ENCODE results near the gene POU3F1. TPM values are rescaled to one million over a fixed set of nuclear protein-coding genes. Genes with fewer than 3 reads are reported as not detected.

Gene POU3F1
- 3.4 and 3.8 TPM in 2 replicates for total RNA-seq
- 0.21 TPM for total RNA-seq (2013)
- 0.45 and 0.63 TPM in 2 replicates for polyA plus RNA-seq
- polyA minus RNA-seq, result 1.1 and 1.3 TPM in 2 replicates

DNA sequence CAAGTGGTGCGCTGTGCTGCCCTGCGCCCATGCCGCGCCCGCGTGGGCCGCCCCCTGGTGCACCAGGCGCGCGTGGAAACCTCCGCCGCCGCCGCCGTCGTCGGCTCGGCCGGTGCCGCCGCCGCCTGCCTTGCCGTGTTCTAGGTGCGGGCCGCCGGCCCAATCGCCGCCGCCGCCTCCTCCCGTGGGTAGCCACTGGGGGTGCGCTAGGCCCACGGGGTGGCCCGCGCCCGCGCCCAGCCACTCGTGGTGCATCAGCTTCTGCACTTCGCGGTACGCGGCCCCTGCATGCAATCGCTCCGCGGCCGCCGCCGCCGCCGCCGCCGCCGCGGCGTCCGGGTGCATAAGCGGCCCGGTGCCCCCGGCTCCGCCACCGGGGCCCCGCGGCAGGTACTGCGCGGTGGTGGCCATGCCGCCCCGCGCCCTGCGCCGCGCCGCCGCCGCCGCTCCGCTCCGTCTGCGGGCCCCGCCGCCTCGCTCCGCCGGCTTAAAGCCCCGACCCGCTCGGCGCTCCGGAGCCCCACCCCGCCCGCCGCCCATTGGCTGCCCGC is at the start of gene POU3F1:
TSS of gene POU3F1 (minus strand) at position 461 of the 551 bp plus-strand sequence. CDS start at position 411, 50 bp downstream.
- Histone ChIP-seq H3K27me3 (replicated peaks in 1 of 4; ENCODE audit: control extremely low read depth in 1 of 4, control insufficient read depth in 3 of 4, insufficient read depth in 4 of 4, low read length in 3 of 4) (peaks cover 0 to 50% (median 36%) of the 10 kb centered on the region in 4 experiments), H3K4me3 (ENCODE audit: control extremely low read depth in 1 of 5, extremely low read depth in 1 of 5, insufficient read depth in 1 of 5, low read depth in 2 of 5, low read length in 4 of 5) (peak within 1 kb of the TSS in 4 of 5 experiments; percentile 43 to 68 (median 60)), H3K36me3 (replicated peaks in 1 of 2; ENCODE audit: control extremely low read depth in 1 of 2, control insufficient read depth in 1 of 2, extremely low read depth in 1 of 2, insufficient read depth in 2 of 2, low read length in 1 of 2) (no peaks in the 10 kb centered on the region), H4K20me1 (ENCODE audit: control insufficient read depth, insufficient read depth, low read length, poor library complexity, severe bottlenecking) (no peaks in the 10 kb centered on the region), H2AFZ (ENCODE audit: insufficient read depth, low read depth, low read length, poor library complexity, severe bottlenecking) (peak within 1 kb of the TSS; percentile 79), H3K9ac (ENCODE audit: low read length) (peak within 1 kb of the TSS; percentile 64), H3K27ac (ENCODE audit: low read length in 2 of 2) (no peak within 1 kb of the TSS), H3K79me2 (ENCODE audit: control insufficient read depth, insufficient read depth, low read length) (no peaks in the 10 kb centered on the region), H3K4me1 (ENCODE audit: control insufficient read depth in 2 of 2, insufficient read depth in 2 of 2, low read length in 2 of 2) (peaks cover 23 to 24% of the 10 kb centered on the region in 2 donors), H3K9me3 (ENCODE audit: control extremely low read depth in 1 of 3, control insufficient read depth in 2 of 3, insufficient read depth in 1 of 3, low read length in 2 of 3) (peaks cover 0 to 21% (median 0%) of the 10 kb centered on the region in 3 donors), H3K4me2 (replicated peaks; ENCODE audit: low read depth, low read length, poor library complexity, severe bottlenecking) (peak within 1 kb of the TSS; percentile 97)
- DNase-seq, result no peak
- peak within 1 kb of the TSS; percentile 90 for H3K4me3 Mint-ChIP-seq
- TF ChIP-seq, protein P1, sequence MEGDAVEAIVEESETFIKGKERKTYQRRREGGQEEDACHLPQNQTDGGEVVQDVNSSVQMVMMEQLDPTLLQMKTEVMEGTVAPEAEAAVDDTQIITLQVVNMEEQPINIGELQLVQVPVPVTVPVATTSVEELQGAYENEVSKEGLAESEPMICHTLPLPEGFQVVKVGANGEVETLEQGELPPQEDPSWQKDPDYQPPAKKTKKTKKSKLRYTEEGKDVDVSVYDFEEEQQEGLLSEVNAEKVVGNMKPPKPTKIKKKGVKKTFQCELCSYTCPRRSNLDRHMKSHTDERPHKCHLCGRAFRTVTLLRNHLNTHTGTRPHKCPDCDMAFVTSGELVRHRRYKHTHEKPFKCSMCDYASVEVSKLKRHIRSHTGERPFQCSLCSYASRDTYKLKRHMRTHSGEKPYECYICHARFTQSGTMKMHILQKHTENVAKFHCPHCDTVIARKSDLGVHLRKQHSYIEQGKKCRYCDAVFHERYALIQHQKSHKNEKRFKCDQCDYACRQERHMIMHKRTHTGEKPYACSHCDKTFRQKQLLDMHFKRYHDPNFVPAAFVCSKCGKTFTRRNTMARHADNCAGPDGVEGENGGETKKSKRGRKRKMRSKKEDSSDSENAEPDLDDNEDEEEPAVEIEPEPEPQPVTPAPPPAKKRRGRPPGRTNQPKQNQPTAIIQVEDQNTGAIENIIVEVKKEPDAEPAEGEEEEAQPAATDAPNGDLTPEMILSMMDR (IDR thresholded peaks at IDR 0.05), result no peak
- TF ChIP-seq EZH2 (IDR thresholded peaks at IDR 0.05; ENCODE audit: borderline replicate concordance, insufficient read depth, low read depth, low read length, poor library complexity, severe bottlenecking), result no peak
- intact Hi-C loops (cut with micrococcal nuclease), result loop anchor here (2.0 to 5.0 kb wide), 4 partner anchors 34 to 1446 kb away; partner anchors contain the start of genes BMP8A and UTP11
- H3K27me3 Mint-ChIP-seq, result peaks cover 31% of the 10 kb centered on the region
- CTCF ChIA-PET, result interaction anchor here (1.1 to 1.3 kb wide), 2 partner anchors 16 to 429 kb away, joined by 3 read pairs; no protein-coding TSS in a partner anchor
- H3K27ac Mint-ChIP-seq, result peak within 1 kb of the TSS; percentile 53
- WGBS (ENCODE audit: insufficient coverage), result under 1% methylated on average over 92 of the region's 92 CpGs
- POLR2A ChIA-PET, result interaction anchor here (0.7 kb wide), 1 partner anchor 429 kb away, joined by 5 read pairs; no protein-coding TSS in a partner anchor
- H3K4me1 Mint-ChIP-seq, result peaks cover 18% of the 10 kb centered on the region
- peak; percentile 9 for ATAC-seq (ENCODE audit: low read depth)
- H3K9me3 Mint-ChIP-seq (ENCODE audit: insufficient read depth), result no peaks in the 10 kb centered on the region

DNA sequence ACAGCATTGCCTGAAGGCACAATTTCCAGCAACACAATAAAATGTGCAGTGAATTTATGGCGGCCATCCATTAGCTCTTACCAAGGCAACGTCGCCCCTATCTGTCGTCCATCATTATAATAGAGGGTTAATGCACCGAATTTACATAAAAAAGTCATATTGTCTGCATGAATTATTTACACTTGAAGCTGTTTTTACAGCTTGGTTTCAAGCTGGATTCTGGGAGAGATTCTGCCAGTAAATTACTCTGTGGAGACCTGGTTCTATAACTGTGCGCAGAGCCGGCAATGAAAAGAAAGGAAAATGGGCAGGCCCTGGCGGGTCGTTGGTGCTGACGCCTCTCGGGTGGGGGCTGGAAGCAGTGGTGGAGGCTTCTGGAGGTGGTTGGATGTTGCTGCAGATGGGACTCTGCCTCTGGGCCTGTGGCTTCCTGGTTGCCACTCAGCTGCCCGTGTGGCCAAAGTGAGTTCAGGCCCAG is 48.9 kb upstream of the POU3F1 start:
- Histone ChIP-seq H2AFZ (ENCODE audit: insufficient read depth, low read depth, low read length, poor library complexity, severe bottlenecking) (no peak overlapping the region), H3K4me2 (replicated peaks; ENCODE audit: low read depth, low read length, poor library complexity, severe bottlenecking) (no peak overlapping the region), H3K4me3 (ENCODE audit: control extremely low read depth in 1 of 5, extremely low read depth in 1 of 5, insufficient read depth in 1 of 5, low read depth in 2 of 5, low read length in 4 of 5) (no peak overlapping the region), H3K79me2 (ENCODE audit: control insufficient read depth, insufficient read depth, low read length) (no peaks in the 10 kb centered on the region), H3K9ac (ENCODE audit: low read length) (no peak overlapping the region), H3K27me3 (replicated peaks in 1 of 4; ENCODE audit: control extremely low read depth in 1 of 4, control insufficient read depth in 3 of 4, insufficient read depth in 4 of 4, low read length in 3 of 4) (peaks cover 0 to 9% (median 2%) of the 10 kb centered on the region in 4 experiments), H3K4me1 (ENCODE audit: control insufficient read depth in 2 of 2, insufficient read depth in 2 of 2, low read length in 2 of 2) (no peaks in the 10 kb centered on the region), H3K36me3 (replicated peaks in 1 of 2; ENCODE audit: control extremely low read depth in 1 of 2, control insufficient read depth in 1 of 2, extremely low read depth in 1 of 2, insufficient read depth in 2 of 2, low read length in 1 of 2) (no peaks in the 10 kb centered on the region), H4K20me1 (ENCODE audit: control insufficient read depth, insufficient read depth, low read length, poor library complexity, severe bottlenecking) (no peaks in the 10 kb centered on the region), H3K9me3 (ENCODE audit: control extremely low read depth in 1 of 3, control insufficient read depth in 2 of 3, insufficient read depth in 1 of 3, low read length in 2 of 3) (no peaks in the 10 kb centered on the region), H3K27ac (ENCODE audit: low read length in 2 of 2) (no peak overlapping the region)
- H3K4me1 Mint-ChIP-seq, result no peaks in the 10 kb centered on the region
- WGBS (ENCODE audit: insufficient coverage), result 86% methylated on average over 6 of the region's 12 CpGs
- no peak overlapping the region for H3K27ac Mint-ChIP-seq
- ChIA-PET POLR2A (no interaction called here), CTCF (no interaction called here)
- H3K4me3 Mint-ChIP-seq, result no peak overlapping the region
- TF ChIP-seq, protein P1 (IDR thresholded peaks at IDR 0.05), result no peak
- TF ChIP-seq EZH2 (IDR thresholded peaks at IDR 0.05; ENCODE audit: borderline replicate concordance, insufficient read depth, low read depth, low read length, poor library complexity, severe bottlenecking), result no peak
- intact Hi-C loops (cut with micrococcal nuclease), result no loop called here
- H3K9me3 Mint-ChIP-seq (ENCODE audit: insufficient read depth), result no peaks in the 10 kb centered on the region
- DNase-seq (no peak), ATAC-seq (ENCODE audit: low read depth) (no peak)
- peaks cover 44% of the 10 kb centered on the region for H3K27me3 Mint-ChIP-seq

Measured in B cell (primary cell).